SK-N-SH treated with all-trans-retinoic acid at 6 μM for 48 hours (cell line): Measurements from ENCODE around the gene TMEM132D.
"Not testable (repeated sequence)": the region's sequence is repeated elsewhere in the genome, so short reads cannot be mapped to it uniquely, and the experiment has no call there.

Source experiments
- ATAC-seq: fragments of 200-7000 bp; cut with Tn5 transposase; 3 replicates; pipeline ENCODE4 v1.9.1; 2020; ENCODE audit warnings: mild to moderate bottlenecking, moderate library complexity
- ARNTL ChIP-seq: fragments of 450-650 bp; formaldehyde crosslinking; IDR thresholded peaks from 2 replicates; pipeline ENCODE4 v1.5.0; 2020; ENCODE audit warnings: low read depth, mild to moderate bottlenecking, moderate library complexity, borderline replicate concordance
- BACH2 ChIP-seq: fragments of 250-450 bp; sonication (Bioruptor Pico); IDR thresholded peaks from 2 replicates; pipeline ENCODE4 v1.9.0; 2021; ENCODE audit warnings: mild to moderate bottlenecking, borderline replicate concordance
- CSDC2 ChIP-seq: fragments of 250-450 bp; sonication (Bioruptor Pico); IDR thresholded peaks from 2 replicates; pipeline ENCODE4 v1.5.0; 2020; ENCODE audit warnings: mild to moderate bottlenecking, moderate library complexity
- ESRRG ChIP-seq: fragments of 250-450 bp; sonication (Bioruptor Pico); IDR thresholded peaks from 2 replicates; pipeline ENCODE4 v1.6.1; 2021; ENCODE audit warnings: mild to moderate bottlenecking
- ISL1 ChIP-seq: fragments of 250-450 bp; sonication (Bioruptor Pico); IDR thresholded peaks from 2 replicates; pipeline ENCODE4 v2.1.2; 2022; ENCODE audit warnings: mild to moderate bottlenecking, moderate library complexity
- OSR1 ChIP-seq: fragments of 250-450 bp; sonication (Bioruptor Pico); IDR thresholded peaks from 2 replicates; pipeline ENCODE4 v1.8.0; 2022; ENCODE audit warnings: moderate library complexity, mild to moderate bottlenecking, inconsistent platforms
- PPARA ChIP-seq: fragments of 250-450 bp; sonication (Bioruptor Pico); IDR thresholded peaks from 2 replicates; pipeline ENCODE4 v1.5.0; 2020; ENCODE audit warnings: mild to moderate bottlenecking, borderline replicate concordance
- RARB ChIP-seq: fragments of 250-450 bp; sonication (Bioruptor Pico); IDR thresholded peaks from 2 replicates; pipeline ENCODE4 v1.8.0; 2021; ENCODE audit warnings: mild to moderate bottlenecking, moderate library complexity
- TCF4 ChIP-seq: fragments of 250-450 bp; sonication (Bioruptor Pico); IDR thresholded peaks from 2 replicates; pipeline ENCODE4 v1.8.0; 2021; ENCODE audit warnings: mild to moderate bottlenecking, moderate library complexity, borderline replicate concordance
- TOX ChIP-seq: fragments of 250-450 bp; sonication (Bioruptor Pico); IDR thresholded peaks from 2 replicates; pipeline ENCODE4 v1.8.0; 2021; ENCODE audit warnings: mild to moderate bottlenecking, moderate library complexity, borderline replicate concordance
- ZC3H10 ChIP-seq: fragments of 250-450 bp; sonication (Bioruptor Pico); IDR thresholded peaks from 2 replicates; pipeline ENCODE4 v1.5.1; 2021; ENCODE audit warnings: mild to moderate bottlenecking, moderate library complexity
- ZFP3 ChIP-seq: fragments of 250-450 bp; sonication (Bioruptor Pico); IDR thresholded peaks from 2 replicates; pipeline ENCODE4 v1.5.0; 2020; ENCODE audit warnings: mild to moderate bottlenecking, moderate library complexity
- ZFP30 ChIP-seq: fragments of 450-650 bp; formaldehyde crosslinking; IDR thresholded peaks from 2 replicates; pipeline ENCODE4 v1.5.0; 2022; ENCODE audit warnings: mild to moderate bottlenecking, moderate library complexity
- ZNF565 ChIP-seq: fragments of 450-650 bp; formaldehyde crosslinking; conservative IDR thresholded peaks from 2 replicates; pipeline ENCODE4 v1.5.0; 2020; ENCODE audit warnings: low read depth, mild to moderate bottlenecking, moderate library complexity
- ZNF70 ChIP-seq: fragments of 450-650 bp; formaldehyde crosslinking; IDR thresholded peaks from 2 replicates; pipeline ENCODE4 v1.5.0; 2020; ENCODE audit warnings: mild to moderate bottlenecking, moderate library complexity
- ZNF8 ChIP-seq: fragments of 450-650 bp; formaldehyde crosslinking; IDR thresholded peaks from 2 replicates; pipeline ENCODE4 v1.5.0; 2020; ENCODE audit warnings: mild to moderate bottlenecking, moderate library complexity
- TF ChIP-seq, protein P1 (sequence below): fragments of 250-450 bp; sonication (Bioruptor Pico); IDR thresholded peaks from 2 replicates; pipeline ENCODE4 v1.8.0; 2020; ENCODE audit warnings: mild to moderate bottlenecking, moderate library complexity, borderline replicate concordance
- TF ChIP-seq, protein P2 (sequence below): fragments of 250-450 bp; sonication (Bioruptor Pico); IDR thresholded peaks from 2 replicates; pipeline ENCODE4 v1.5.1; 2021; ENCODE audit warnings: mild to moderate bottlenecking, moderate library complexity
- TF ChIP-seq, protein P3 (sequence below): fragments of 250-450 bp; sonication (Bioruptor Pico); IDR thresholded peaks from 2 replicates; pipeline ENCODE4 v1.8.0; 2021; ENCODE audit warnings: low read depth, mild to moderate bottlenecking, moderate library complexity, borderline replicate concordance
- TF ChIP-seq, protein P4 (sequence below): fragments of 250-450 bp; sonication (Bioruptor Pico); IDR thresholded peaks from 2 replicates; pipeline ENCODE4 v1.5.0; 2020; ENCODE audit warnings: mild to moderate bottlenecking, moderate library complexity
- TF ChIP-seq, protein P5 (sequence below): fragments of 250-450 bp; sonication (Bioruptor Pico); IDR thresholded peaks from 2 replicates; pipeline ENCODE4 v1.5.1; 2020; ENCODE audit warnings: low read depth, mild to moderate bottlenecking, moderate library complexity

Gene TMEM132D

DNA sequence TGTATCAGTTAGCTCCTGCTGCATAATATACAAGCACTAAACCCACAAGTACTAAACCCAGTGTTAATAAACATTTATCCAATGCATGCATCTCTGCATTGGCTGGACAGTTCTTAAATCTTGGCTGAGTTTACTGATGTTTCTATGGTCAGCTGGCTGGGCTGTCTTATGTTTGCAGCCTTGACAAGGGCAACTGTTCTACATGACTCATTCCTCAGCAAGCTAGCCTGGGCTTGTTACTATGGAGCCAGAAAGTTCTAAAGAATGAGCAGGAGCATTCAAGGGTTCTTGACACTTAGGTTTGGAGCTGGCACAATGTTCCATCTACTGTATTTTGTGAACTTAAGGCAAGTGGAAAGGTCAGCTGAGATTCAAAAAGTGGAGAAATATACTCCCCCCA lies 851.5 kb downstream of the TMEM132D start:
- ATAC-seq = no peak

DNA sequence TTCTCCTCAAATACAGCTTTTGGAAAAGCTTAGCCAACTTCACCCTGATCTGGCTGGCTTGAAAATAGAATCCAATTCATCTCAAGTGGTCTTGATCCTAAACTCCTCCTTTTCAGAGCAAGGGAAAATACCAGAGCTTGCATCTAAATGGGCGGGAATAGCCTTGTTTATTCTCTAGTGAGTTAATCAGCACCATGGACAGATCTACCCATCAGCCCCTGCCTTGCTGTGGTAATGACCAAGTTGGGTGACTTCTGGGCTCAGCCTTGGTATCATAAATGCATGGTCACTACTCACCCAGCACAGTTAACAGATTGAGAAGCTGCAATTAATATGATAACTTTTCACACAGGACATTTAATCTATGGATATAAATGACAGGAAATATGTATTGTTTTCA lies 853.9 kb downstream of the TMEM132D start:
- TF ChIP-seq ZNF565 (CRISPR knock-in tag) = no peak
- TF ChIP-seq, protein P1, sequence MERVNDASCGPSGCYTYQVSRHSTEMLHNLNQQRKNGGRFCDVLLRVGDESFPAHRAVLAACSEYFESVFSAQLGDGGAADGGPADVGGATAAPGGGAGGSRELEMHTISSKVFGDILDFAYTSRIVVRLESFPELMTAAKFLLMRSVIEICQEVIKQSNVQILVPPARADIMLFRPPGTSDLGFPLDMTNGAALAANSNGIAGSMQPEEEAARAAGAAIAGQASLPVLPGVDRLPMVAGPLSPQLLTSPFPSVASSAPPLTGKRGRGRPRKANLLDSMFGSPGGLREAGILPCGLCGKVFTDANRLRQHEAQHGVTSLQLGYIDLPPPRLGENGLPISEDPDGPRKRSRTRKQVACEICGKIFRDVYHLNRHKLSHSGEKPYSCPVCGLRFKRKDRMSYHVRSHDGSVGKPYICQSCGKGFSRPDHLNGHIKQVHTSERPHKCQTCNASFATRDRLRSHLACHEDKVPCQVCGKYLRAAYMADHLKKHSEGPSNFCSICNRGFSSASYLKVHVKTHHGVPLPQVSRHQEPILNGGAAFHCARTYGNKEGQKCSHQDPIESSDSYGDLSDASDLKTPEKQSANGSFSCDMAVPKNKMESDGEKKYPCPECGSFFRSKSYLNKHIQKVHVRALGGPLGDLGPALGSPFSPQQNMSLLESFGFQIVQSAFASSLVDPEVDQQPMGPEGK = no peak
- no peak for TF ChIP-seq PPARA (CRISPR knock-in tag)
- no peak for TF ChIP-seq RARB
- TF ChIP-seq ESRRG (CRISPR knock-in tag) = no peak
- no peak for ATAC-seq

More for the DNA sequence above, 851.5 kb downstream of the TMEM132D start:
- TF ChIP-seq, protein P2, sequence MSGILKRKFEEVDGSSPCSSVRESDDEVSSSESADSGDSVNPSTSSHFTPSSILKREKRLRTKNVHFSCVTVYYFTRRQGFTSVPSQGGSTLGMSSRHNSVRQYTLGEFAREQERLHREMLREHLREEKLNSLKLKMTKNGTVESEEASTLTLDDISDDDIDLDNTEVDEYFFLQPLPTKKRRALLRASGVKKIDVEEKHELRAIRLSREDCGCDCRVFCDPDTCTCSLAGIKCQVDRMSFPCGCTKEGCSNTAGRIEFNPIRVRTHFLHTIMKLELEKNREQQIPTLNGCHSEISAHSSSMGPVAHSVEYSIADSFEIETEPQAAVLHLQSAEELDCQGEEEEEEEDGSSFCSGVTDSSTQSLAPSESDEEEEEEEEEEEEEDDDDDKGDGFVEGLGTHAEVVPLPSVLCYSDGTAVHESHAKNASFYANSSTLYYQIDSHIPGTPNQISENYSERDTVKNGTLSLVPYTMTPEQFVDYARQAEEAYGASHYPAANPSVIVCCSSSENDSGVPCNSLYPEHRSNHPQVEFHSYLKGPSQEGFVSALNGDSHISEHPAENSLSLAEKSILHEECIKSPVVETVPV (CRISPR knock-in tag) = no peak
- TF ChIP-seq CSDC2 (CRISPR knock-in tag) (no peak), ZFP30 (no peak), ISL1 (CRISPR knock-in tag) (no peak), ZNF565 (CRISPR knock-in tag) (no peak), ZNF70 (CRISPR knock-in tag) (no peak), RARB (no peak), BACH2 (CRISPR knock-in tag) (no peak), ZC3H10 (CRISPR knock-in tag) (no peak), OSR1 (no peak), ZFP3 (CRISPR knock-in tag) (no peak), PPARA (CRISPR knock-in tag) (no peak), ARNTL (CRISPR knock-in tag) (no peak), TOX (no peak), TCF4 (no peak), ZNF8 (CRISPR knock-in tag) (no peak)
- TF ChIP-seq, protein P3, sequence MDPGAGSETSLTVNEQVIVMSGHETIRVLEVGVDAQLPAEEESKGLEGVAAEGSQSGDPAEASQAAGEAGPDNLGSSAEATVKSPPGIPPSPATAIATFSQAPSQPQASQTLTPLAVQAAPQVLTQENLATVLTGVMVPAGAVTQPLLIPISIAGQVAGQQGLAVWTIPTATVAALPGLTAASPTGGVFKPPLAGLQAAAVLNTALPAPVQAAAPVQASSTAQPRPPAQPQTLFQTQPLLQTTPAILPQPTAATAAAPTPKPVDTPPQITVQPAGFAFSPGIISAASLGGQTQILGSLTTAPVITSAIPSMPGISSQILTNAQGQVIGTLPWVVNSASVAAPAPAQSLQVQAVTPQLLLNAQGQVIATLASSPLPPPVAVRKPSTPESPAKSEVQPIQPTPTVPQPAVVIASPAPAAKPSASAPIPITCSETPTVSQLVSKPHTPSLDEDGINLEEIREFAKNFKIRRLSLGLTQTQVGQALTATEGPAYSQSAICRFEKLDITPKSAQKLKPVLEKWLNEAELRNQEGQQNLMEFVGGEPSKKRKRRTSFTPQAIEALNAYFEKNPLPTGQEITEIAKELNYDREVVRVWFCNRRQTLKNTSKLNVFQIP = no peak
- TF ChIP-seq, protein P4, sequence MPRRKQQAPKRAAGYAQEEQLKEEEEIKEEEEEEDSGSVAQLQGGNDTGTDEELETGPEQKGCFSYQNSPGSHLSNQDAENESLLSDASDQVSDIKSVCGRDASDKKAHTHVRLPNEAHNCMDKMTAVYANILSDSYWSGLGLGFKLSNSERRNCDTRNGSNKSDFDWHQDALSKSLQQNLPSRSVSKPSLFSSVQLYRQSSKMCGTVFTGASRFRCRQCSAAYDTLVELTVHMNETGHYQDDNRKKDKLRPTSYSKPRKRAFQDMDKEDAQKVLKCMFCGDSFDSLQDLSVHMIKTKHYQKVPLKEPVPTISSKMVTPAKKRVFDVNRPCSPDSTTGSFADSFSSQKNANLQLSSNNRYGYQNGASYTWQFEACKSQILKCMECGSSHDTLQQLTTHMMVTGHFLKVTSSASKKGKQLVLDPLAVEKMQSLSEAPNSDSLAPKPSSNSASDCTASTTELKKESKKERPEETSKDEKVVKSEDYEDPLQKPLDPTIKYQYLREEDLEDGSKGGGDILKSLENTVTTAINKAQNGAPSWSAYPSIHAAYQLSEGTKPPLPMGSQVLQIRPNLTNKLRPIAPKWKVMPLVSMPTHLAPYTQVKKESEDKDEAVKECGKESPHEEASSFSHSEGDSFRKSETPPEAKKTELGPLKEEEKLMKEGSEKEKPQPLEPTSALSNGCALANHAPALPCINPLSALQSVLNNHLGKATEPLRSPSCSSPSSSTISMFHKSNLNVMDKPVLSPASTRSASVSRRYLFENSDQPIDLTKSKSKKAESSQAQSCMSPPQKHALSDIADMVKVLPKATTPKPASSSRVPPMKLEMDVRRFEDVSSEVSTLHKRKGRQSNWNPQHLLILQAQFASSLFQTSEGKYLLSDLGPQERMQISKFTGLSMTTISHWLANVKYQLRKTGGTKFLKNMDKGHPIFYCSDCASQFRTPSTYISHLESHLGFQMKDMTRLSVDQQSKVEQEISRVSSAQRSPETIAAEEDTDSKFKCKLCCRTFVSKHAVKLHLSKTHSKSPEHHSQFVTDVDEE (CRISPR knock-in tag) = no peak
- TF ChIP-seq, protein P1 = no peak
- TF ChIP-seq, protein P5, sequence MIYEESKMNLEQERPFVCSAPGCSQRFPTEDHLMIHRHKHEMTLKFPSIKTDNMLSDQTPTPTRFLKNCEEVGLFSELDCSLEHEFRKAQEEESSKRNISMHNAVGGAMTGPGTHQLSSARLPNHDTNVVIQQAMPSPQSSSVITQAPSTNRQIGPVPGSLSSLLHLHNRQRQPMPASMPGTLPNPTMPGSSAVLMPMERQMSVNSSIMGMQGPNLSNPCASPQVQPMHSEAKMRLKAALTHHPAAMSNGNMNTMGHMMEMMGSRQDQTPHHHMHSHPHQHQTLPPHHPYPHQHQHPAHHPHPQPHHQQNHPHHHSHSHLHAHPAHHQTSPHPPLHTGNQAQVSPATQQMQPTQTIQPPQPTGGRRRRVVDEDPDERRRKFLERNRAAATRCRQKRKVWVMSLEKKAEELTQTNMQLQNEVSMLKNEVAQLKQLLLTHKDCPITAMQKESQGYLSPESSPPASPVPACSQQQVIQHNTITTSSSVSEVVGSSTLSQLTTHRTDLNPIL (CRISPR knock-in tag) = no peak
- TF ChIP-seq, all 23 proteins: peak for 0

DNA sequence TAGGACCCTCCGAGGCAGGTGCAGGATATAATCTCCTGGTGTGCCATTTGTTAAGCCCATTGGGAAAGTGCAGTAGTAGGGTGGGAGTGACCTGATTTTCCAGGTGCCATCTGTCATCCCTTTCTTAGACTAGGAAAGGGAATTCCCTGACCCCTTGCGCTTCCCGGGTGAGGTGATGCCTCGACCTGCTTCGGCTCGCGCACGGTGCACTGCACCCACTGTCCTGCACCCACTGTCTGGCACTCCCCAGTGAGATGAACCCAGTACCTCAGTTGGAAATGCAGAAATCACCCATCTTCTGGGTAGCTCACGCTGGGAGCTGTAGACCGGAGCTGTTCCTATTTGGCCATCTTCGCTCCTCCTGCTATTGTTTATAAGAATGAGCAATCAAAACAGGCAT lies 860.5 kb downstream of the TMEM132D start:
- ATAC-seq = not testable (repeated sequence)
